ENCODE measurements around the gene MADD. TPM values are rescaled to one million over a fixed set of nuclear protein-coding genes. Genes with fewer than 3 reads are reported as not detected.

MADD gene
- total RNA-seq, 1 donor from 2014 or later, result 67.2 TPM

GRCh38 chr11:47356998-47357329 lies 87.0 kb downstream of the MADD start:
- TF ChIP-seq, protein P1, sequence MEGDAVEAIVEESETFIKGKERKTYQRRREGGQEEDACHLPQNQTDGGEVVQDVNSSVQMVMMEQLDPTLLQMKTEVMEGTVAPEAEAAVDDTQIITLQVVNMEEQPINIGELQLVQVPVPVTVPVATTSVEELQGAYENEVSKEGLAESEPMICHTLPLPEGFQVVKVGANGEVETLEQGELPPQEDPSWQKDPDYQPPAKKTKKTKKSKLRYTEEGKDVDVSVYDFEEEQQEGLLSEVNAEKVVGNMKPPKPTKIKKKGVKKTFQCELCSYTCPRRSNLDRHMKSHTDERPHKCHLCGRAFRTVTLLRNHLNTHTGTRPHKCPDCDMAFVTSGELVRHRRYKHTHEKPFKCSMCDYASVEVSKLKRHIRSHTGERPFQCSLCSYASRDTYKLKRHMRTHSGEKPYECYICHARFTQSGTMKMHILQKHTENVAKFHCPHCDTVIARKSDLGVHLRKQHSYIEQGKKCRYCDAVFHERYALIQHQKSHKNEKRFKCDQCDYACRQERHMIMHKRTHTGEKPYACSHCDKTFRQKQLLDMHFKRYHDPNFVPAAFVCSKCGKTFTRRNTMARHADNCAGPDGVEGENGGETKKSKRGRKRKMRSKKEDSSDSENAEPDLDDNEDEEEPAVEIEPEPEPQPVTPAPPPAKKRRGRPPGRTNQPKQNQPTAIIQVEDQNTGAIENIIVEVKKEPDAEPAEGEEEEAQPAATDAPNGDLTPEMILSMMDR (IDR thresholded peaks at IDR 0.05), result no peak
- H3K4me1 Mint-ChIP-seq (ENCODE audit: unreplicated experiment), result peaks cover 4% of the 10 kb centered on the region
- no peak overlapping the region for H3K27ac Mint-ChIP-seq (ENCODE audit: unreplicated experiment)
- no peak overlapping the region for H3K4me3 Mint-ChIP-seq (ENCODE audit: unreplicated experiment)
- H3K36me3 Mint-ChIP-seq (ENCODE audit: unreplicated experiment), result no peaks in the 10 kb centered on the region
- H3K9me3 Mint-ChIP-seq (ENCODE audit: unreplicated experiment), result no peaks in the 10 kb centered on the region
- DNase-seq (ENCODE audit: extremely low spot score, unreplicated experiment), result no peak
- H3K27me3 Mint-ChIP-seq (ENCODE audit: unreplicated experiment), result no peaks in the 10 kb centered on the region

DNA sequence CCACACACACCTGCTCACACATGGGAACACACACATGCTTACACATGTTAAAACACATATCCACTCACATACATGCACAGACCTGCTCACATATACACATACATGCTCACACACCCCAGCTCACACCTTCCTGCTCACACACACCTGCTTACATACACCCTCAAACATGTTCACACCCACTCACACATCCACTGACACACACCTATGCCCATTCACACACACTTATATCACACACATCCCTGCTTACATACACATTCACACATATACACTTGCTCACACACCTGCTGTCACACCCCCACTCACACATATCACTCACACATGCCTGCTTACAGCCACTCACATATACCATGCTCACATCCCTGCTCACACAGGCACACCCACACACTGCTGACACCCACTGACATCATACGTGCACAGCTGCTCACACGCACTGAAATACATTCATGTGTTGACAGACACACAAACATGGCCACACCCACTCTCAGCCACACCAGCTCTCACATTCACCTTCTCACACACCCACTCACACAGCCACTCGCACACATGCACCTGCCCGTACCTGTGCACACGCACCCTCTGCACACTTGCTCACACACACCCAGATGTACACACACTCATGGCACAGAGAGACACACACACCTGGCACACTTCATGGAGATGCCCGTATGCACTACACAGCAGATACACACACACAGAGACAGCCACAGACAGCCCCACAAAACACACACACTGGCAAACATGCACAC lies 88.2 kb downstream of the MADD start:
- Mint-ChIP-seq H3K4me1 (ENCODE audit: unreplicated experiment) (peaks cover 4% of the 10 kb centered on the region), H3K9me3 (ENCODE audit: unreplicated experiment) (no peaks in the 10 kb centered on the region), H3K36me3 (ENCODE audit: unreplicated experiment) (no peaks in the 10 kb centered on the region), H3K27me3 (ENCODE audit: unreplicated experiment) (no peaks in the 10 kb centered on the region), H3K4me3 (ENCODE audit: unreplicated experiment) (no peak overlapping the region), H3K27ac (ENCODE audit: unreplicated experiment) (no peak overlapping the region)
- no peak for DNase-seq (ENCODE audit: extremely low spot score, unreplicated experiment)
- TF ChIP-seq, protein P1 (IDR thresholded peaks at IDR 0.05), result no peak

GRCh38 chr11:47358731-47359051 lies 88.8 kb downstream of the MADD start:
- Mint-ChIP-seq H3K4me1 (ENCODE audit: unreplicated experiment) (peaks cover 4% of the 10 kb centered on the region), H3K36me3 (ENCODE audit: unreplicated experiment) (no peaks in the 10 kb centered on the region), H3K4me3 (ENCODE audit: unreplicated experiment) (no peak overlapping the region), H3K9me3 (ENCODE audit: unreplicated experiment) (no peaks in the 10 kb centered on the region), H3K27ac (ENCODE audit: unreplicated experiment) (no peak overlapping the region), H3K27me3 (ENCODE audit: unreplicated experiment) (no peaks in the 10 kb centered on the region)
- TF ChIP-seq, protein P1 (IDR thresholded peaks at IDR 0.05), result no peak
- DNase-seq (ENCODE audit: extremely low spot score, unreplicated experiment), result no peak

GRCh38 chr11:47359162-47359561 lies 89.2 kb downstream of the MADD start:
- H3K27me3 Mint-ChIP-seq (ENCODE audit: unreplicated experiment), result no peaks in the 10 kb centered on the region
- TF ChIP-seq, protein P1 (IDR thresholded peaks at IDR 0.05), result no peak
- H3K9me3 Mint-ChIP-seq (ENCODE audit: unreplicated experiment), result no peaks in the 10 kb centered on the region
- no peaks in the 10 kb centered on the region for H3K36me3 Mint-ChIP-seq (ENCODE audit: unreplicated experiment)
- no peak overlapping the region for H3K4me3 Mint-ChIP-seq (ENCODE audit: unreplicated experiment)
- H3K4me1 Mint-ChIP-seq (ENCODE audit: unreplicated experiment), result peaks cover 4% of the 10 kb centered on the region
- no peak overlapping the region for H3K27ac Mint-ChIP-seq (ENCODE audit: unreplicated experiment)
- DNase-seq (ENCODE audit: extremely low spot score, unreplicated experiment), result no peak

GRCh38 chr11:47359586-47359985 lies 89.7 kb downstream of the MADD start:
- Mint-ChIP-seq H3K27me3 (ENCODE audit: unreplicated experiment) (peaks cover 2% of the 10 kb centered on the region), H3K4me1 (ENCODE audit: unreplicated experiment) (peaks cover 3% of the 10 kb centered on the region), H3K36me3 (ENCODE audit: unreplicated experiment) (no peaks in the 10 kb centered on the region), H3K27ac (ENCODE audit: unreplicated experiment) (no peak overlapping the region), H3K4me3 (ENCODE audit: unreplicated experiment) (no peak overlapping the region), H3K9me3 (ENCODE audit: unreplicated experiment) (no peaks in the 10 kb centered on the region)
- no peak for DNase-seq (ENCODE audit: extremely low spot score, unreplicated experiment)
- TF ChIP-seq, protein P1 (IDR thresholded peaks at IDR 0.05), result no peak
